ENCODE data around the gene MTCL3.

Gene MTCL3

GRCh38 chr6:127554435-127555006 lies 35.4 kb upstream of the MTCL3 start:
- Histone ChIP-seq H3K27me3 (ENCODE audit: insufficient read depth, low read length) (no peaks in the 10 kb centered on the region), H3K9me3 (ENCODE audit: control insufficient read depth, low read depth, low read length) (no peaks in the 10 kb centered on the region), H3K4ac (ENCODE audit: low read depth, low read length) (no peak overlapping the region), H4K91ac (ENCODE audit: insufficient read length, low read depth, low read length) (no peak overlapping the region), H3K14ac (ENCODE audit: insufficient read depth, low read length) (no peak overlapping the region), H3K79me1 (ENCODE audit: insufficient read depth, low read depth, low read length, poor library complexity, severe bottlenecking) (no peaks in the 10 kb centered on the region), H2AK5ac (ENCODE audit: insufficient read length, low read length) (no peak overlapping the region), H2BK20ac (ENCODE audit: low read depth, low read length, poor library complexity, severe bottlenecking) (no peak overlapping the region), H3K18ac (ENCODE audit: insufficient read length, low read depth, low read length) (no peak overlapping the region), H4K5ac (ENCODE audit: insufficient read length, low read depth, low read length) (no peak overlapping the region), H2BK15ac (ENCODE audit: low read depth, low read length) (no peak overlapping the region), H3K9ac (ENCODE audit: extremely low read depth, insufficient read length, low read length) (no peak overlapping the region), H2BK12ac (ENCODE audit: insufficient read length, low read depth, low read length) (no peak overlapping the region), H2AFZ (ENCODE audit: low read length) (no peak overlapping the region), H2BK5ac (ENCODE audit: insufficient read length, low read length) (no peak overlapping the region), H3K56ac (ENCODE audit: insufficient read length, low read depth, low read length) (no peak overlapping the region), H2BK120ac (ENCODE audit: low read depth, low read length, poor library complexity, severe bottlenecking) (no peak overlapping the region), H3K27ac (ENCODE audit: insufficient read length, low read depth, low read length) (no peak overlapping the region), H3K23me2 (ENCODE audit: insufficient read length, low read depth, low read length, poor library complexity, severe bottlenecking) (no peaks in the 10 kb centered on the region), H3T11ph (ENCODE audit: low read length) (no peak overlapping the region), H3K4me1 (ENCODE audit: insufficient read depth, low read length) (no peaks in the 10 kb centered on the region), H3K4me2 (ENCODE audit: insufficient read depth, insufficient read length, low read length) (no peak overlapping the region), H4K8ac (replicated peaks; ENCODE audit: insufficient read length, low read depth, low read length) (no peak overlapping the region), H4K20me1 (ENCODE audit: control insufficient read depth, insufficient read depth, insufficient read length) (no peaks in the 10 kb centered on the region), H3K23ac (ENCODE audit: insufficient read length, low read depth, low read length) (no peak overlapping the region), H3K79me2 (ENCODE audit: insufficient read depth, low read length) (no peaks in the 10 kb centered on the region)
- peak; percentile 69 for TF ChIP-seq CTCF (conservative IDR thresholded peaks at IDR 0.05)
- Mint-ChIP-seq H3K36me3 (ENCODE audit: insufficient read depth in 1 of 3, low read depth in 3 of 3) (no peaks in the 10 kb centered on the region), H3K27me3 (ENCODE audit: low read depth) (no peaks in the 10 kb centered on the region), H3K4me3 (no peak overlapping the region), H3K4me1 (no peaks in the 10 kb centered on the region), H3K9me3 (no peaks in the 10 kb centered on the region), H3K27ac (no peak overlapping the region)
- no CpG with 5 or more reads among the region's 2 CpGs for WGBS (ENCODE audit: extremely low coverage, insufficient read length, low lambda C conversion rate)
- DNase-seq, result peak; percentile 43

All from H9 (cell line).